HG03066 (cell line): ENCODE data around the gene SUGT1.
"Not testable (repeated sequence)": the region's sequence is repeated elsewhere in the genome, so short reads cannot be mapped to it uniquely, and the experiment has no call there.

ENCODE experiments used
- ATAC-seq: cut with Tn5 transposase; IDR thresholded peaks from one replicate; pipeline ENCODE4 v1.9.1; 2021; ENCODE audit warnings: low read depth; ENCODE audit not compliant: unreplicated experiment

SUGT1 gene

GRCh38 chr13:52652196-52652979 lies at the start of gene SUGT1:
TSS of gene SUGT1 (plus strand) at chr13:52652836. CDS start at chr13:52652921, 85 bp downstream.
- ATAC-seq = peak; percentile 90

GRCh38 chr13:52603316-52603715 lies 49.3 kb upstream of the SUGT1 start:
- not testable (repeated sequence) for ATAC-seq

GRCh38 chr13:52606126-52606525 lies 46.5 kb upstream of the SUGT1 start:
- ATAC-seq = not testable (repeated sequence)

GRCh38 chr13:52606795-52607194 lies 45.8 kb upstream of the SUGT1 start:
- not testable (repeated sequence) for ATAC-seq

DNA sequence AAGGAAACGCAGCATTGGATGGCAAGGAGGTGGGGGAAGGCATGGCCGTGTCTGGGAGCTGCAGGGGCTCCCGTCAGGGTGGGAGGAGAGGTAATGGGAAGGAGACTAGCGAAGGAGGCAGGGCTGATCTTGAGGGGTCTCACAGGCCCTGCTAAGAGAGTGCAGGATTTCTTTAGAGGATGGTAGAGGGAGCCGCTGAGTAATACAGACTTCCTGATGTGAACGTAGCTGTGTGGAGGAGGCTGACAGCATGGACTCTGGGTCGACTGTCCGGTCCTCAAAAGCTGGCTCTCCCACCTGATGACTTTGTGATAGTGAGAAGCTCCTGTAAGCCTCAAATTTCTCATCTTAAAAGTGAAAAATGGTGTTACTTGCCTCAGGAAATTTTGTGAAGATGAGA lies 44.5 kb upstream of the SUGT1 start:
- ATAC-seq = not testable (repeated sequence)

- ATAC-seq = peak; percentile 83
These were observed 43.5 kb upstream of the SUGT1 start for GRCh38 chr13:52609013-52609606.

DNA sequence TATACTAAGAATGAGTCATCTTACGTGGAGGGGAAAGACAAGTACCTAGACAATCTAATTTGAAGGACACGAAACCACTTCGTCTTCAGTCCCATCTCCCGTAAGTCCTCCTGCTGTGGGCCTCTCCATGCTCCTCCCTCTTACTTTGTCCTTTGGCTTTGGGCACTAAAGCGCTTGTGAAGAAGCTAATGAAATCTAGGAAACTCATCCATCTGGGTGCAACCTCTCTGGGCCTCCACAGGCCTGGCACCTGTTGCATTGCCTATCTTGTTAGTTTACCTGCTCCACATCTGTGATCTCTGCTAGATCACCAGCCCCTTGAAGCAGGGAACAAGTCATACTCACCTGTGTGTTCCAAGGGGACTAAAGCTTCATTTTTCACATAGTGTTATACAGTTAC lies 42.5 kb upstream of the SUGT1 start:
- ATAC-seq = not testable (repeated sequence)

DNA sequence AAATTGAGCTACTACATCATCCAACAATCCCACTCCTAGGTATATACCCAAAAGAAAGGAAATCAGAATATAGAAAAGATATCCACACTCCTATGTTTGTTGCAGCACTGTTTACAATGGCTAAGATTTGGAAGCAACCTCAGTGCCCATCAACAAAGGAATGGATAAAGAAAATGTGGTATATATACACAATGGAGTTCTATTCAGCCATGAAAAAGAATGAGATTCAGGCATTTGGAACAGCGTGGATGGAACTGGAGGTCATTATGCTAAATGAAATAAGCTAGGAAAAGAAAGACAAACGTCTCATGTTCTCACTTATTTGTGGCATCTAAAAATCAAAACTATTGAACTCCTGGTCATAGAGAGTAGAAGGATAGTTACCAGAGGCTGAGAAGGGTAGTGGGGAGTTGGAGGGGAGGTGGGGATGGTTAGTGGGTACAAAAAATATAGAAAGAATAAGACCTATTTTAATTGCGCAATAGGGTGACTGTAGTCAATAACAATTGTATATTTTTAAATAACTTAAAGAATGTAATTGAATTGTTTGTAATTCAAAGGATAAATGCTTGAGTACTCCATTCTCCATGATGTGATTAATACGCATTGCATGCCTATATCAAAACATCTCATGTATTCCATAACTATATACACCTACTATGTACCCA lies 37.4 kb upstream of the SUGT1 start:
- ATAC-seq = no peak

- ATAC-seq = no peak
These were observed 36.8 kb upstream of the SUGT1 start for GRCh38 chr13:52615812-52616211.

GRCh38 chr13:52617070-52618060 lies 35.3 kb upstream of the SUGT1 start:
- peak; percentile 97 for ATAC-seq

DNA sequence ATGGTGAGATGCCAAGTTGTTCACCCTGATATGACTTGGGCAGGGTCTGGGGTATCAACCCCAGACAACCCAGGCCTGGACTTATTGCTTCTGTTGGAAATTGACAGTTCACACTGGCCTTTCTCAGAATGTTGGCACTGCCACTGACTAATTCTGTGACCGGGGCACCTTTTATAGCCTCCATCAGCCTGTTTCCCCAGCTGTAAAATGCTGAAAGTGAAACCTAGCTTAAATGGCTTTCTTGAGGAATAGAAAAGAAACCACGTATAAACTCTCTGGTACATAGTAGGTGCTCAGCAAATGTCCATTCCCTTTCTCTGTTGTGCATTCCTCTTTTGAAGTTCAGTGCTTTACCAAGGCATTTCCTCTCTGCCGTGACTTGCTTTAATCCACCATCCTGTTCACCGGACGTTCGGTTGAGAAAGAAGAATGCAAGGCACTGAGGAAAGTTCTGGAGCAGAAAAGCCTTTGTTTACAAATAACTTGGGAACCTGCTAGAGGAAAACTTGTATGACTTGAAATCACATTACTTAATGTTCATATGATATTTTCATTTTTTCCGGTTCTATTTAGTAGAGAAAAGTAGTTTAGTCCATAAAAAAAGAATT lies 21.4 kb upstream of the SUGT1 start:
- ATAC-seq = peak; percentile 47

DNA sequence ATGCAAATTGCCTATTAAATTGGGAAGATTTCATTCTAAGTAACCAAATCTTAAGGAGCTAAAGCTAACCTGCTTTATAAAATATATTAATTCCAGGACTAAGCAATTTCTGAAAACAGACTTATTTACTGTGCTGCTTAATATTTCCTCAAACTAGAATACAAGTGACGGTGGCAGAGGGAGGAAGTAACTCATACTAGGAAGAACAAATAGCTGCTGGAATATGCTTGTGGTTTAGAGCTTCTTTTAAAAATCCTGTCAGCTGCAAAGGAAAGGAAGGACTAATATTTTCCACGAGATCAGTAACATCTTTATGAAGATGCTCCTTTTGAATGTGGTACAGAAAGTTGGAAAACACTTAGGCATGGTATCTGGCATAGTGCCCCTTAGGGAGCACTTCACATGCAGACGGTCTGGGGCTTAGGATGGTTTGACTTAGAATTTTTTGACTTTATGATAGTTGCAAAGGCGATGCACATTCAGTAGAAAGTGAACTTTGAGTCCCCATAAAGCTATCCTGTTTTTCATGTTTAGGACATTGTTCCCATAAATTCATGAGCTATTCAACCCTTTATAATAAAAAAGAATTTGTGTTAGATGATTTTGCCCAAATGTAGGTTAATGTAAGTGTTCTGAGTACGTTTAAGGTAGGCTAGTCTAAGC lies 13.8 kb upstream of the SUGT1 start:
- ATAC-seq = no peak

DNA sequence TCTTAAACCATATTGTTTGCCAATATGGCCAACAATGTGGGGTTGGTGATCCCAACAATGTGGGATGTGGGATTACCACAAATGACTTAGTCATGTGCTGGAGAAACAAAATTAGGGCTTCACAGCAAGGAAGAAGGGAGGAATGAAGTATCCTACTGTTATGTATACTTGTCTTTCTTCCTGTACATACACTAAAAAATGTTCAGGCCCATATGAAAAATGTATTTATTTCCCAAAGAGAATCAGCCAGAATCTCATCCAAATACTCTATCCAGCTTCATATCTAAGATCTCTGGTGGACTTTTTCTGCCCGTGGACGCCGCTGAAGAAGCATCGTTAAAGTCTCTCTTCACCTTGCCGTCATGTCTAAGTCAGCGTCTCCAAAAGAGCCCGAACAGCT lies 10.5 kb upstream of the SUGT1 start, which contains the start of gene HNRNPA1L2:
Gene HNRNPA1L2, plus strand, starts transcription at position 301 of the 400 bp plus-strand sequence. Its CDS starts 62 bp downstream, at position 363.
- ATAC-seq = no peak

DNA sequence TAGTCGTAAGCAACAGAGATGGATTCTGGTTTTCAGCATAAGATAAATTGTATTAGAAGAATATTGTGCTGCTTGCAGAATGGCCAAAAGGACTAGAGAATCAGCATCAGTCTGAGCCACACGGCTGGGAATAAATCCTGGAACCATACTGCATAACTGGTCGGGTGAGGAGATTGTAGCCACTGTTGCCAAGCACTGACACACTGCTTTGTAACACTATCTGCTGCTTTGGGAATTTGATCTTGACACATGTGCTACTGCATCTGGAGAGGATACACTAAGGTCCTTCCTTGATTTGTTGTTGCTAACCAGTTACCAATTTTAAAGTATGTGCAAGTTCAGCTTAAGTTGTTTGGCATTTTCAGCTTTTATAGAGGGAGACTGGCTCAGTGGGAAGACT lies 8.5 kb upstream of the SUGT1 start:
- no peak for ATAC-seq

DNA sequence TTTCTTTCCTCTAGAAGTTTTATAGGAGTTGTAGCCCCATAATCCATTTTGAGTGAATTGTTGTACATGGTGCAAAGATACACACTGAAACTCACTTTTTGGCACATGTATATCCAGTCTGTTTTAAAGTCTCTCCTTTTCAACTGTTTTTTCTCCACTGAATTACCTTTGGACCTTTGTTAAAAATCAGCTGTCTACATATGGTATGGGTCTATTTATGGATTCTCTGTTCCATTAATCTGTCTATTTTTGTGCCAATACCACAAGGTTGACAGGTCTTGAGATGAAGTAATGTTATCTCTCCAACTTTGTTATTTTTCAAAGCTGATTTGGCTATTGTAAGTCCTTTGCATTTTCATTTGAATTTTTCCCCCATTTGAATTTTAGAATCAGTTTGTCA lies 5.7 kb upstream of the SUGT1 start:
- no peak for ATAC-seq

- no peak for ATAC-seq
These were observed 1.9 kb upstream of the SUGT1 start for GRCh38 chr13:52650731-52651130.

GRCh38 chr13:52651897-52652195 lies 790 bp upstream of the SUGT1 start:
- peak; percentile 8 for ATAC-seq

GRCh38 chr13:52652980-52653303 lies 306 bp downstream of the SUGT1 start:
- peak; percentile 36 for ATAC-seq

GRCh38 chr13:52659340-52659739 lies 6.7 kb downstream of the SUGT1 start:
- ATAC-seq = no peak

DNA sequence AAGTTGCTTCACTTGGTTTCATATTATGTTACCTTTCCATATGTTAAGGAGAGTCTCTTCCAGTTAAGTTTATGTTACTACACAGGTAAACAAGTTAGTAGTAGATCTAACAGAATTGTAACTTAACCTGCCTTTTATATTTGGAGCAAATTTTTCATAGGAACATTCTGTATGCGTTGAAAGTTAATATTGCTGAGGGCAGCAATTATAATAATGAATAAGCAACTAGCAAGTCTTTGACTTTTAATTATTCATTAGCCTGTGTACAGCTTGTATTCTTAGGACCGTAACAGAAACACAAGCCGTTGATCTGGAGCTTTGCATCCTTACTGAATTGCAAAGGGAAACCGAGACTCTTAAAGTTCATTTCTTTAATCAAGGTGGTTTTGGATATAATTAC lies 11.6 kb downstream of the SUGT1 start:
- ATAC-seq = no peak
